Fibroblast of peridontal ligament (primary cell): ENCODE measurements around the gene GRID2.

Experiments
- DNase-seq: peaks from one replicate; pipeline ENCODE4 v3.0.0-alpha.2; 2010; ENCODE audit errors: extremely low read depth

The GRID2 gene

DNA sequence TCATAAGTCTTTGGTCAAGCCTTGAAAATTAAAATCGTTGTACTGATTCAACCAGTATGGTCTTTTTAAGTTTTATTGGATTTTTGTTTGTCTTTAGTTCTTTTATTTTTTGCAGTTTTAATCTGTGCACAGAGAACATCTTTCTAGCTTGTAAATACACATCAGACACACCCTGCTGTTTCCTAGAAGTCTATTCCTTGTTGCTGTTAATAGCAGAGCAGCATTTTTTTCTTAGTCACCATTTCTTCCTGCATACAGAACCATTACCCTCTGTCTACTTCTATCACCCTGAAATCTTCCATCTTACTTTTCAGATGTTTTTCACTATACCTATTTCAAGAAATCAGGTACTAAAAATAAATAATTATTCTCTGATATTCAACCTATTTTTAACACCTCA lies 375.4 kb downstream of the GRID2 start:
- no peak for DNase-seq

DNA sequence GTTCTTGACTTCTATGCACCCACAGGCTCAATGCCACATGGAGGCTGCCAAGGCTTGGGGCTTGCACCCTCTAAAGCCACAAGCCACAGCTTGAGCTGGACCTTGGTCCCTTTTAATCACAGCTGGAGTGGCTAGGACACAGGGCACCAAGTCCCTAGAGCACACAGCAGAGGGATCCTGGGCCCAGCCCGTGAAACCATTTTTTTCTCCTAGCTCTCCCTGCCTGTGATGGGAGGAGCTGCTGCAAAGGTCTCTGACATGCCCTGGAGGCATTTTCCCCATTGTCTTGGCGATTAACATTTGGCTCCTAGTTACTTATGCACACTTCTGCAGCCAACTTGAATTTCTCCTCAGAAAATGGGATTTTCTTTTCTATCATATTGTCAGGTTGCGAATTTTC lies 410.9 kb downstream of the GRID2 start:
- no peak for DNase-seq

DNA sequence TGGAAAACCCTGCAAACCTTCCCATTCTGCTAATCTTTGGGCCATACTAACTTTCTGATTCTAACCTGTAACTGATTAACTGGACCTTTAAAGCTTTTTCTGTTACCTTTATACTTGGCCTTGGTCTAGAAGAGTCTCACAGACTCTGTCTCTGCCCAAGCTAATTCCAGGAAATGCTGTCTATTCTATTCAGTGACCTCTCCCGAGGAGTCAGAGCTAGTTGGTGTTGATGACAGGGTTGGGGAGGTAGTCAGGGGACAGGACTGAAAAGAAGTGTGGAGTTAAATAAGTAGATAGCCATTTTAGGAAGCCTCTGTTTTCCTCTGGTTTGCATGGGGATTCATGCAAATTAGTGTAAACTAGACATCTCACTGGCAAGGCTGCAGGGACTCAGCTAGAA lies 429.5 kb downstream of the GRID2 start:
- DNase-seq = no peak

DNA sequence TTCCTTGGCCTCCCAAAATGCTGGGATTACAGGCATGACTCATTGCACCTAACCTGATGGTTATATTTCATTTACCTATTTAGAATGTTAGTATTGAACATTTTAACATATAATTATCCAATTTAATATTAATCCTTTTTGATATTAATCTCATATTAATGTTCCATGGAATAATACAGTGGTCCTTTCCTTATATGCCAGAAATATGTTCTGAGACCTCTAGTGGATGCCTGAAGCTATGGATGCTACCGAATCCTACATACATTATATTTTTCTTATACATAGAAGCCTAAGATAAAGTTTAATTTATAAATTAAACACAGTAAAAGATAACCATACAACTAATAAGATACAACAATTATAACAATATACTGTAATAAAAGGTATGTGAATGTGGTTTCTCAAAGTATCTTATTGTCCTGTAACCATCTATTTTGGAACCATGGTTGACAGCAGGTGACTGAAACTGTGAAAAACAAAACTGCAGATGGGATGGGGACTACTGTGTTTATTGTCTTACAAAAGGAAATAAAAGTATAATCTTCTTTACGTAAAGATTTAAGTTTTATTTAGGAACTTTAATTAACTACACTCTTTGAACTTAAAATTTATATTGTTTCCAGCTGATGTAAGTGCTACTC lies 431.4 kb downstream of the GRID2 start:
- DNase-seq = no peak

DNA sequence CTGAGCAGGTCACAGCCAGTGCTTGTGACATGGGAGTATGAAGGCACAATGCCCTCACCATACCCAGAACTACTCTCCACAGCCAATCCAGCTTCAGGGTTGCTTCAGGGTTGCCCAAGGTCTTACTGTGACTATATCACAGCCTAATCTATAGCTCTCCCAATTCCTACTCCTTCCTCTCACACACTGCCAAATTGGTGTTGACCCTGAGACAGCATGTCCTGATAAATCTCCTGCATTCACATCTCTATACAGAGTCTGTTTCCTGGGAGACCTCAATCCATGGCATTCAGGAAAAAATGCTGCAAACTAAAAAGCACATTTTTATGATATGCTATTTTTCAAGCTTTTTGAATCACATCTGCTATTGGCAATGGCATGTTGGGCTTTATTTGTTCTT lies 456.7 kb downstream of the GRID2 start:
- DNase-seq = no peak

DNA sequence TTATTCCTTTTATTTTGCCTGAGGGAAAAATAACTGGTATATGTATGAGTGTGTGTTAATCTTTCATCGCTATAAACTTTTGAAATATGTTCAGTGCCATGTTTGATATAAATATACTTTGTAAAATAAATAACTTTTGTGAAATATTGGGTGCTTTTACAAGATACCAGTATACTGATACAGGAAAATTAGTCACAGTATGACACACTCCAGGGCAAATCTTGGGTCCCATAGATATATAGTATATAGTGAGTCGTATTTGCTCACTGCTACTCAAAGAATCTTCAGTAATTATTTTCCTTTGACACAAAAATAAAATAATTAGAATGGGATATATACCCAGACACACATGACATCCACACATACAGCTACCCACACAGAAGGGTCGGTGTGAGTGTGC lies 472.3 kb downstream of the GRID2 start:
- DNase-seq = no peak

DNA sequence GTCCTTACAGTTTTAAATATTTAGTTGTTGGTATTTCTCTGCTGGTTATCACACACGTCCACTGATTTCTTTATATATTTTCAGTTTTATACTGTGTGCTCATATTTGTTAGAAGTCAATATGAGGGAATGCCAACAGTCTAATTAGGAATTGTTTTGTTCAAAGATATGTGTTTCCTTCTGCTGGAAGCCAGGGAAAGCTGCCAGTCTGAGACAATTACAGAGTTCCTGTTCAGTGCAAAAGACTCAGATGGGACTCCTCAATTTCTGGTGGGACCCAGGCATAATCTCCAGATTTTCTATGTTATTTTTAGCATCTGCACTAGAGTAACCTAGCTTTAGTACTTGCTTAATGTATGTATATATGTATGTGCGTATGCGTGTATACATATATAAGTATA lies 486.0 kb downstream of the GRID2 start:
- DNase-seq = no peak

DNA sequence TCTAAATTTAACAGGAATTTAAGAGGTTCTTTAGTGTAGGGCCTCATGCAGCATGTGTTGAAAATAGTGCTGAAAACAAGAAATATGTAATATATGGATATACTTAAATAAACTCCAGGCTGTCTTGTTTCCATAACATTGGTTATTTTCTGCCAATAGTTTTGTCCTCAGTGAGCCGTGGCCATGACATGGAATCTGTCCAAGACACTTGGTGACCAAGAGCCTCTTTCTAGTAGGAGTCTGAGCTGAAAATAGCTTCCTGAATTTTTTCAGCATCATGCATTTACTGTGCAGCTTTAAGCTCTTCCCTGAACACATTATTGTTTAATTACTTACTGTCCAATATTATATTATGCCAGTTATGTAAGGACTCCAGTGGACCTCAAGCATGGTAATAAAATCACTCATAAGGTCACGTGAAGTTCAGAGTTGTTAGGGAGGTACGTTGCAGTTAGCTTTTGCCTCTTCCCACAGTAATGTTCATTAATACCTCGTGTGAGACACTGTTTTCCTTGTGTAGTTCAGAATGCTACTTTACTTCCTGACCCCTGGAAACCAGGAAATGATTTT lies 488.2 kb downstream of the GRID2 start:
- no peak for DNase-seq

DNA sequence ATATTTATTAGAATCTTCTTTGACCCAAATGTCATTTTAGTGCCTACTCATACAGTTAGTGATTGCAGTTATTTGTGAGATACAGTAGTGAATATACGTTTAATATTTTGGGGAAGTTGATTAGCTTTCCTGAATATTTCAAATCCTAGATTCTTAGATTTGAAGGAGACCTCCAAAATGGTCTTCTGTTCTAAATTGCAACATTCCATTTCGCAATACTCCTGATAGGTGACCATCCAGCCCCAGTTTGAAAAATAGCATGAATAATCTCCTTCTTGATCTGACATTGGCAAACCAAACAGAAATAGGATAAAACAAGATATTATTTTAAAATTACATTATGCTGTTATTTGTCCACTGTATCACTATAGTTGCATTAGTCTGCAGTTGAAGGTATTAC lies 505.6 kb downstream of the GRID2 start:
- no peak for DNase-seq

DNA sequence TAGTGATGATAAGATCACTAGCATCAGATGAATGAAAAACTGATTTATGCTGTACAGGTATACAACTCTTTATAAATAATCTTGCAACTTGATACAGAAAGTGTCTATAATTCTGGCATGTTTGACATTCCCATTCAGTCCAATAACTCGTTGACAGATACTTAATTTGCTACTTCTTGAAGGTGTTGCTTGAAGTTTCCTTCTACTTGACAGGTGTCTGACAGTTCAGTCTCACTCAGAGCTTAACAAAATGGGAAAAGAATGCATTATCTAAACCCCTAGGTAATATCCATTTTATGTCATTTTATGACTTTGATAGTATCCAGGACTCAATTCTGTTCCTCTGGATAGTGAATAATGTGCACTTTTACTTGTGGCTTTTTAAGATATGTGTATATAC lies 508.9 kb downstream of the GRID2 start:
- no peak for DNase-seq

DNA sequence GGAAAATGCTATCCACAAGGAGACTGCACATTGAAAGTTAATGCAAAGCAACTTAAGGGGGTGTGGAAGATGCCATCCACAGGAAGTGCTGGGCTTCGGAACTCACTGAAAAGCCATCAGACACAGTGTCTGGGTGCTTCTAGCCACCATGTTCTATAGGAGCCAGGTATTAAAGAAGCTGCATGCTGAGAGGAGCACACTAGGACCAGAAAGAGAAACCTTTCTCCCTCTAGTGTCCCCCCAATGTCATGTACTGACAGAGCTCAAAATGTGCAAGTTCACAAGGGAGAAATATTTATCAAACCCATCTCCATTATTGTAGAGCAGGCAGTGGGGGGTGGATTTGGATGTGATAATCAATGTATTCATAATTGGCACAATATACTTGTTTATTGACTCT lies 510.9 kb downstream of the GRID2 start:
- DNase-seq = no peak

DNA sequence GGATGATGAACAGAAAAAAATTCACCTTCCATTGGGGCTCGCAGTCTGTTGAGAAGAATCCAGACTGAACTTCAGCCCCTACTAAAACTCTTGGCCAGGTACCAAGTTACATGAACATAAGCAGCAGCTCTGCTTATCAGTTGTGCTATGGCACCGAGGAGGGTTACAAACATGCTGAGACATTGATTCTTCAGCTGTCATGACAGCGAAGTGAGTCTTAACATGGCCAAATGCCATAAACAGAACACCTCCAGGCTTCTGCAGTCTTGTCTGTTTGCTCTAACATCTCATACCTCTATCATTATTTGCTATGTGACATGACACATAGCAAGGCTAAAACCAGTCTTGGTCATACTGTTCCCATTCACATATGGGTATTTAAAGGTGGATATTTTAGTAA lies 521.5 kb downstream of the GRID2 start:
- no peak for DNase-seq

DNA sequence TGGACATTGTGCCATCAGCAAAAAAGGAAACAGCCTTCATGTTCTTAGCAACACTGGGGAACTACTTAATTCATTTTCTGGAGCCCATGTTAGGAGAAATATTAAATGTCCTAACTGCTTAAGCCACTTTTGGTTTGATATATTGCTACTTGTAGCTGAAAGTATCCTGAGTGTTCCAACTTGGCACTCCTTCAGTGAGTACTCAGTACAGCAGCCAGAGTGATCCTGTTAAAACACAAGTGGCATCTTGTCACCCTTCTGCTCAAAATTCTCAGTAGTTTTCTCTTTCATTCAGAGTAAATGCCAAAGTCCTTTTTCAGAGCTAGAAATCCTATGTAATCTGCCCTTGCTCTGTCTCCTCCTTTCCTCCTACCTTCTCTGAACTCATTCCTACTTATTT lies 522.0 kb downstream of the GRID2 start:
- DNase-seq = no peak

DNA sequence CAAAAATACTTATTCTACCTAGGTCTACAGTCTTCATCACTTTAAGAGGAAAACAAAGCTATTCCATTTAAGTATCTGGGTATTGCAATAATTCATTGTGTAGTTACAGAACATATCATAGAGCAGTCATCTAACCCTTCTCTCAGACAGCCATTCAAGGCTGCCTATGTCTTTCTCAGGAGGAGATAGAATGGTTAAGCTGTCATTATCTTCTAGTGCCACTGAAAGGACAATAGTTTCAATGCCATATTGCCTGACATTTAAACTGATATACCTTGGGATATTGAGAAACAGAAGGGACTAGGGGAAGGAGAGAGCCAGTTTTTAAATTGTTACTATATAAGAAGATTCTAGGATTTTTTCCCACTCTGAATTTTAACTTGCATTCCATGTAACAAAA lies 527.0 kb downstream of the GRID2 start:
- no peak for DNase-seq

DNA sequence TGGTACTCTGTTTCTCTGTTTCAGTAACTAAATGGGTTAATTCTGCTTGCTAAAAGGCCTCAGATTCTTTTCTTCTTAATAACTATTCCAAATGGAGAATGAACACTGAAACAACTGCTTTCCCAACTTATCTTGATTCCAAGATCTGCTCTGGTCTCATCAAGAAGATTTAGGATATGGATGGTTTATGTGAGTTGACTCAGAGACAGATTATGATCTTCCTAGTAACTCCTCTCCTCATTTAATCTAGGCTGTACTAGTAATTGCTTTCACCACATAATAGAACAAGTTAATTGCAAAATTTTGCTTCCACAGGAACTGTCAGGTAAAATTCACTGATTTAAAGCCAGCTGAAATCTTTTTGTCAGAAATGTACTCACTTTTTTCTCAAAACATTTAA lies 537.1 kb downstream of the GRID2 start:
- DNase-seq = no peak

DNA sequence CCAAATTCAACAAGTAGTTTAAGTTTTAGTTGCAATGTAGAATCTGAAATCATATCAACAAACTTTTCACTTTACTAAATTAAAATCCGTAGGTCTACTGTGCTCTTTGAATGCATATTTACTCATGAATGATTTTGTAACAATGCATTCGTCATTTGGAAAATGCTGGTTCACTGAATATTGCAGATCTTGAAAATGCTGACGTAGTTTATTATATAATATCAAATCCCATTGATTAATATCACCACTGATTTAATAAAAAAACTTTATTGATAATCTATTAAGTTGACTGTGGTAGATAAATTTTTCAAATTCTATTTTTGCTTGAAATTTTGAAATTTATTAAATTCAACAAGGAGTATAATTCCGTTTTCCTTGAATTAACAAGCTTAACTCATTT lies 540.0 kb downstream of the GRID2 start:
- no peak for DNase-seq

DNA sequence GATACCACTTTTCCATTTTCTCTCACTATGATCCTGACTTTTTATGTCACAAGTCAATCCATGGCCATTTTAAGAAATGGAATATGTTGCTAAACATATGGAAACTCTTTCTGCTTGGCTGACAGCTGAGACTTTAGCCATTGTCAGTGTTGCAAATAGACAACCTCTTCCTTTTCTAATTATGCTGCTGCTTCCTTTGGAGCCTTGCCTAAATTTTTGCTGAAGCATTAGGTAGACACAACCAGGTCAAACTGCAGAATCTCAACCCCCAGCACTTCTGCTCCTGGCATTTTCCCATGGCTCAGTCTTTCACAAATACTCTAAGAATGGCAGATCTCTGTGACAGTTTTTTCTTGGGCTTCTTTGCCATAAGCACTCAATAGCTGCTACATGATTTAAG lies 543.3 kb downstream of the GRID2 start:
- DNase-seq = no peak

DNA sequence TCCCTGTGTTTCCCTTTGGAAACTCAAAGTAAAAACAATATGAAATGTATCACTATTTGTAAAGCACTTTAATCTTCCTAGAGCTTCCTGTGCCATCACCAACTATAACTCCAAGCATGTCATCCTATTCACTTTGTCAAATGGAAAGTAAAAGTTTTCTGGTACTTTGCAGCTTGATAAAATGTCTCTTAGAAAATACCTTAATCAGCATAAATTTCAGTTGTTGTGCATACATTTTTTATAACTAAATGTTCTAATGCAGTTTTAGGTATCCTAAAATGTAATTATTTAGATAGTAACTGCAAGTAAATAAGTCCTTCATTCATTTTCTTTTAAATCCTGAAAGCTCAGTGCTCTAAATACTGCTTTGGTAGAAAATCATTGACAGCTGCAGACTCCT lies 558.7 kb downstream of the GRID2 start:
- no peak for DNase-seq

DNA sequence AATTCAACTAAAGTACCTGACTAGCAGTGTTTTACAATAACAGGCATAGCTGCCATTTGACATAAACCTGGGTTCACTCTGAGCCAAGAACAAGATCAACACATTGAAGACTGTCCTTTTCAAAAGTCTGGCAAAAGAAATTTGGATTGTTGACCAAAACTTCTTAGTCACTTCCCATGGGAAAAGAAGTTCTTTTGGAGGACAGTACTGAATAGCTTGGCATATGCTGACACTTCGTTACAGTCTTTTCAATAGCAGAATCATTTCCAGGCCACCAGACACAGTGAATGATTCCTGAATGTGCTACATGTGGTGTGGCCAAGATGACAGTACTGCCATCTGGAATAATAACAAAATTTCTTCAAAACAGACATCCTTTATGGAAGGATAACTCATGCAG lies 560.3 kb downstream of the GRID2 start:
- no peak for DNase-seq

DNA sequence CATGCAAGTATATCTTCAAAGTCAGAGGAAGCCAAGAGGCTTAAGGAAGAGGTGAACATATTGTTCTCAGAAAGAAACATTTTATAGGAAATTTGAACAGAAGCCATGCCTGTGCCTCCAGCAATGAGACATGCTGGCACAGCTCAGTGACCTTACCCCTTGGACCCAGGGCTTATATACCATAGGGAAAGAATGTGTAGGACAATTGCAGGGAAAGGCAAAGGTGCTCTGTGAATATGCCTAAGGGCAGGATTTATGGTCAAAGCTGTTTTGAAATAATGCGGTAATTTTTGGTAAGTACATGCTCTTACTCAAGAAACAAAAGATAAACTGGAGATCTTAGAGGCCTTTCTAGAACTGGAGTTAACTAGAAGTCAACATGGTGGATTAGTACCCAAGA lies 568.8 kb downstream of the GRID2 start:
- no peak for DNase-seq

DNA sequence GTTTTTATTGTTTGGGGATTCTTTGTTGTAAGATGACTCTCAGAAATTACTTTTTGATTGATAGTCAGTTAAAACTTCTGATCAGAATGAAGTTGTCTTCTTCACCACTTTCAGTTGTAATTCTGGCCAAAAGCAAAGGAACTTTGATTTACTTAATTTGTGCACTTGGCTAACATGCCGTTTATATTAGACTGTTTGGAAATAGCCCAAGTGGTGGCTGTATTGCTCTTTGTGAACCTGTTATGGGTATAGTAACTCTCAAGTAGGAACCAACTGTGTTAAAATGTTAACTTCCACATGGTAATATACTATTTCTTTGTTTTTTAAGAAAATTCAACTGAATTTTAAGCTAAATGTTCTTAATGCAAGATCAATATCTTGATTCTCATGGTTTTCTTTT lies 581.9 kb downstream of the GRID2 start:
- no peak for DNase-seq

DNA sequence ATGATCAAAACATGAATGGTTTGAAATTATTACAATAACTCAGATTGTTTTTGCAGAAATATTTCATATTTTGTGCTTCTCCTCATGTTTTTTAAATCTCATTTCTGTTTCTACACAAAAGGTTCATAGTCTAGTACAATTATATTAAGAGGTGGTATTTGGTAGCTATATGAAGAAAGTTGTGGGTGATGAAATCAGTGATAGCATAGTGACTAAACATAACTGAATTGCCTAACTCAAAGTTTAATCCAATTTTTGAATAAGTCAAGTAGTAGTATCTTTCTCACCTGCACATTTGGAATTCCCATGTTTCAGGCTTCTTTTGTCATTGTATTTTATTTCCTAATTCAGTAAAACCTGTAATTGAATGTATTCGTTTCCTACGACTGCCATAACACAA lies 648.7 kb downstream of the GRID2 start:
- no peak for DNase-seq

DNA sequence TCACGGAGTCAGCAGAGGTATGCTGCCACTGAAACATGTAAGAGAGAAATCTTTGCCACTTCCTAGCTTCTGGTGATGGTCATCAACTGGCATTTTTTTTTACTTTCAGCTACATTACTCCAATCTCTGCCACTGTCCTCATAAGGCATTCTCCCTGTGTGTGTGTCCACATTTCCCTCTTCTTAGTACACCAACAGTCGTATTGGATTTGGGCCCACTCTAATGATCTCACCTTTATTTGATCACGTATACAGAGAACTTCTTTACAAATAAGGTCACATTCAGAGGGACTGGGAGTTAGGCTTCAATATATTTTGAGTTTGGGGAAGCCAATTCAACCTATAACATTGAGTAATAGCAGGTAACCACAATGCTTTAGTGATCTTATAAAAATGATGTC lies 649.1 kb downstream of the GRID2 start:
- no peak for DNase-seq

DNA sequence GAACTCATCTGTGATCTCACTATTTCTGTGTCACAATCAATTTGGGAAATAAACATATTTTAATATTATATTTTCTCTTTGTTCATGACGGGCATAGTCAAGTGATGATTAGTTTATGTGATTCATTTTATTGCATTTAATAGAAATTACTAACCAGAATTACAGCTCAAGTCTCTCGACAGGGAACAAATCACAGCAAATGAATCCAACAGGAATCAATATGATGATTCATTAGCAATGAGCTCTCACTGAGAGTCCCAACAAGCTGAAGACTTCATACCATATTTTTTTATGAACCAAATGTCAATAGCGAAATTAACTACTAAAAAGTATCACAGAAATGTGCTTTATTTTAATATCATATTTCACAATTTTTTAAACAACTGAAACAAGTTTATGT lies 649.7 kb downstream of the GRID2 start:
- DNase-seq = no peak
